DOHH2 (cell line): ENCODE results near the gene MAP4K1.

Experiments used
- CTCF ChIP-seq: fragments of 200-600 bp; sonication (generic); IDR thresholded peaks from one replicate; pipeline ENCODE4 v1.5.1; 2014; ENCODE audit warnings: antibody characterized with exemption, mild to moderate bottlenecking, low read depth, low read length; ENCODE audit not compliant: poor library complexity, severe bottlenecking
- EZH2phosphoT487 ChIP-seq: fragments of 200-600 bp; sonication (generic); IDR thresholded peaks from 2 replicates; pipeline ENCODE4 v1.6.1; 2017; ENCODE audit warnings: borderline replicate concordance, mild to moderate bottlenecking, antibody characterized with exemption, low read length, moderate library complexity, mixed read lengths

- TF ChIP-seq CTCF (no peak), EZH2phosphoT487 (no peak)
These were observed 29.7 kb downstream of the MAP4K1 start for GRCh38 chr19:38588041-38588440.
